Activated T-cell treated with anti-CD3 and anti-CD28 coated beads, Interleukin-2, amount 50 U/mL, for 1 hour (primary cell): ENCODE measurements around the gene CDK14.

Source experiments
- DNase-seq: peaks from one replicate; pipeline ENCODE4 v3.0.0-alpha.2; 2020

Gene CDK14

GRCh38 chr7:90817151-90817550 lies 221.0 kb downstream of the CDK14 start:
- no peak for DNase-seq

- DNase-seq, result no peak
These were observed 221.7 kb downstream of the CDK14 start for GRCh38 chr7:90817846-90818245.

- no peak for DNase-seq
These were observed 222.2 kb downstream of the CDK14 start for GRCh38 chr7:90818341-90818740.

- no peak for DNase-seq
These were observed 226.0 kb downstream of the CDK14 start for GRCh38 chr7:90821961-90822620.

- no peak for DNase-seq
These were observed 228.5 kb downstream of the CDK14 start for GRCh38 chr7:90824386-90825307.

GRCh38 chr7:90825779-90826178 lies 229.7 kb downstream of the CDK14 start:
- DNase-seq, result no peak

GRCh38 chr7:90828601-90829000 lies 232.5 kb downstream of the CDK14 start:
- DNase-seq, result no peak

GRCh38 chr7:90830308-90830707 lies 234.2 kb downstream of the CDK14 start:
- no peak for DNase-seq

GRCh38 chr7:90832726-90833125 lies 236.6 kb downstream of the CDK14 start:
- DNase-seq, result no peak

- no peak for DNase-seq
These were observed 237.3 kb downstream of the CDK14 start for GRCh38 chr7:90833443-90833842.

GRCh38 chr7:90834771-90835170 lies 238.7 kb downstream of the CDK14 start:
- DNase-seq, result no peak

GRCh38 chr7:90835861-90836260 lies 239.7 kb downstream of the CDK14 start:
- no peak for DNase-seq

- no peak for DNase-seq
These were observed 240.8 kb downstream of the CDK14 start for GRCh38 chr7:90836937-90837336.

- no peak for DNase-seq
These were observed 242.7 kb downstream of the CDK14 start for GRCh38 chr7:90838799-90839198.

GRCh38 chr7:90839316-90839715 lies 243.2 kb downstream of the CDK14 start:
- DNase-seq, result no peak

- DNase-seq, result no peak
These were observed 243.7 kb downstream of the CDK14 start for GRCh38 chr7:90839727-90840291.

GRCh38 chr7:90841759-90842429 lies 245.8 kb downstream of the CDK14 start:
- no peak for DNase-seq

- no peak for DNase-seq
These were observed 246.3 kb downstream of the CDK14 start for GRCh38 chr7:90842430-90842788.

GRCh38 chr7:90843472-90843871 lies 247.4 kb downstream of the CDK14 start:
- DNase-seq, result no peak

- no peak for DNase-seq
These were observed 248.3 kb downstream of the CDK14 start for GRCh38 chr7:90844421-90844820.

GRCh38 chr7:90846192-90846591 lies 250.1 kb downstream of the CDK14 start:
- no peak for DNase-seq

- no peak for DNase-seq
These were observed 253.9 kb downstream of the CDK14 start for GRCh38 chr7:90850066-90850465.

- DNase-seq, result no peak
These were observed 254.3 kb downstream of the CDK14 start for GRCh38 chr7:90850471-90850870.
